ENCODE results near the gene EGLN1. TPM values are rescaled to one million over a fixed set of nuclear protein-coding genes. Genes with fewer than 3 reads are reported as not detected.

The EGLN1 gene
- total RNA-seq, 1 donor from 2014 or later, result 24.2 TPM

DNA sequence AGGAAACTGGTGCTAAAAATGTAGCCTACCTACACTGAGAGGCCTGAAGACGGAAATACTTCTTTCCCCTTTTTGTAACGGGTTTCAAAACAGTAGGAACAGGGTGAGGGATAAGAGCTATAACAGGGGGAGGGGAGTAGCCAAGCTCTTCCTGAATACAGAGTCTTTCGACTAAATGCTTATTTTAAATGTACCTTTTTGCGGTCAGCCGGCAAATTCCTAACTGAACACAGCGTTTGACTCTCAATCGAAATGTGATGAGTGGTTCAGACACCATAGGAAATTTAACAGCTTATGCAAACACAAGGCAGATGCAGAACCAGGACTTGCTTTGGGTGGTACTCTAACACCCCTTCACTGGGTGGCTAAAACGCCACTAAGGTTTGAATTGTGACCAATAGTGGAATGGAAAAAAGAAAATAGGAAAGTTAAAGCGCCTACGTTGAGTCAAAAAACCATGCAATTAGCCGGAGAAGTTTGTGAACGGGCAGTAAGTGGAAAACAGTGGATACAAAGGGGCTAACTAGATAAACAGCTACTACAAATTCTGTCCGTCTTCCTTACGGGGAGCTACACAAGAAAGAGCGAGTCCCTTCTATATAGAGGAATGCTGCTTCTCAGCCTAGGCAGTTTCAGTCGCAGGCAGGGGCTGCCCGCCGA lies 1.7 kb downstream of the EGLN1 start:
- peaks cover 3% of the 10 kb centered on the region for H3K36me3 Mint-ChIP-seq
- H3K4me1 Mint-ChIP-seq (ENCODE audit: unreplicated experiment), result peaks cover 27% of the 10 kb centered on the region
- H3K27ac Mint-ChIP-seq, result peak overlapping the region; percentile 43
- no peaks in the 10 kb centered on the region for H3K9me3 Mint-ChIP-seq
- no peak for DNase-seq (ENCODE audit: extremely low spot score, unreplicated experiment)
- TF ChIP-seq, protein P1, sequence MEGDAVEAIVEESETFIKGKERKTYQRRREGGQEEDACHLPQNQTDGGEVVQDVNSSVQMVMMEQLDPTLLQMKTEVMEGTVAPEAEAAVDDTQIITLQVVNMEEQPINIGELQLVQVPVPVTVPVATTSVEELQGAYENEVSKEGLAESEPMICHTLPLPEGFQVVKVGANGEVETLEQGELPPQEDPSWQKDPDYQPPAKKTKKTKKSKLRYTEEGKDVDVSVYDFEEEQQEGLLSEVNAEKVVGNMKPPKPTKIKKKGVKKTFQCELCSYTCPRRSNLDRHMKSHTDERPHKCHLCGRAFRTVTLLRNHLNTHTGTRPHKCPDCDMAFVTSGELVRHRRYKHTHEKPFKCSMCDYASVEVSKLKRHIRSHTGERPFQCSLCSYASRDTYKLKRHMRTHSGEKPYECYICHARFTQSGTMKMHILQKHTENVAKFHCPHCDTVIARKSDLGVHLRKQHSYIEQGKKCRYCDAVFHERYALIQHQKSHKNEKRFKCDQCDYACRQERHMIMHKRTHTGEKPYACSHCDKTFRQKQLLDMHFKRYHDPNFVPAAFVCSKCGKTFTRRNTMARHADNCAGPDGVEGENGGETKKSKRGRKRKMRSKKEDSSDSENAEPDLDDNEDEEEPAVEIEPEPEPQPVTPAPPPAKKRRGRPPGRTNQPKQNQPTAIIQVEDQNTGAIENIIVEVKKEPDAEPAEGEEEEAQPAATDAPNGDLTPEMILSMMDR (conservative IDR thresholded peaks at IDR 0.05), result no peak
- peak overlapping the region; percentile 90 for H3K4me3 Mint-ChIP-seq
- H3K27me3 Mint-ChIP-seq, result no peaks in the 10 kb centered on the region

DNA sequence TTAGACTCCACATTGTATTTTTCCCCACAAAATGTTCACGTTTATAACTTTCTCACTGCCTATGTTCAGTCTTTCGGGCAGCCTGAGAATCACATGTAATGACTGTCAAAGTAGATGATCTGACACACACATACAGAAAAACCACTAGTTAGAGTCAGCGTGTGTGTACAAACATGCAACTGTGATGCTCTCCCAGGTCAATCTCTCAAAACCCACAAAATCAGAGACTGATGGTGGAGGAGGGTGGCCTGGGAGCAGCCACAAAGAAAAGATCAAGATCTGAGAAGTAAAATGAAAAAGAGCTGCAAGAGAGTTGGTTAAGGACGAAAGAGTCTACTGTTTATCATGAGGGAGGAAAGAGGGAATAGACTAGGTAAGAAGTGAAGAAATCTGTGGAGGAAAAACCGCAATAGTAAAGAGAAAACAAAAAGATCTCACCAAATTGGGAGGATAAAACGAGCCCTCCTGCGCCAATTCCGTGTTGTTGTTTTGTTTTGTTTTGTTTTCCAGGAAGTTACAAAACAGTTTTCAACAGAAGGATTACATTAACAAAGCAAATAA lies 2.3 kb downstream of the EGLN1 start:
- peaks cover 3% of the 10 kb centered on the region for H3K36me3 Mint-ChIP-seq
- H3K27me3 Mint-ChIP-seq, result no peaks in the 10 kb centered on the region
- H3K27ac Mint-ChIP-seq, result peak overlapping the region; percentile 43

DNA sequence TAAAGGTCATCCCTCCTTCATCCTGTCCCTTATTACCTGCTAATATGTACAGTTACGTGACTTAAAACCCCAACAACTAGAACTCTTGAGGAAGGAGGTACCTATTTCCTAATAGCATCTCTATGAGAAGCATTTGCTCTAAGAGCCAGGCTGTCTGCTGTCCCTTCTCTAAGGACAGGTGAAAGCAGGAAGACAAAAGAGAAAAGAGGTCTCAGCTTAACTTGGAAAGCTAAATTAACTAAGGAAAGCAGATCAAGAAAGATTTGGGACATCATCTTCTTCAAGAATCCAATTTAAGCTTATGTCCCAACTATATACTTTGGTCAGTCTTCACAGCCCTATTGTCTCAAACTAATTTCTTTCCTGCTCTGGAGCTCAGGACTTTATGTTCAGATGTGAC lies 2.9 kb downstream of the EGLN1 start:
- H3K4me1 Mint-ChIP-seq (ENCODE audit: unreplicated experiment), result peaks cover 31% of the 10 kb centered on the region
- peaks cover 7% of the 10 kb centered on the region for H3K36me3 Mint-ChIP-seq
- H3K27ac Mint-ChIP-seq, result no peak overlapping the region
- H3K9me3 Mint-ChIP-seq, result no peaks in the 10 kb centered on the region
- H3K27me3 Mint-ChIP-seq, result no peaks in the 10 kb centered on the region
- no peak for DNase-seq (ENCODE audit: extremely low spot score, unreplicated experiment)
- TF ChIP-seq, protein P1 (conservative IDR thresholded peaks at IDR 0.05), result no peak
- H3K4me3 Mint-ChIP-seq, result peak overlapping the region; percentile 90

More for the DNA sequence above, 2.3 kb downstream of the EGLN1 start:
- H3K9me3 Mint-ChIP-seq, result no peaks in the 10 kb centered on the region
- peak overlapping the region; percentile 90 for H3K4me3 Mint-ChIP-seq
- TF ChIP-seq, protein P1 (conservative IDR thresholded peaks at IDR 0.05), result no peak
- H3K4me1 Mint-ChIP-seq (ENCODE audit: unreplicated experiment), result peaks cover 27% of the 10 kb centered on the region
- DNase-seq (ENCODE audit: extremely low spot score, unreplicated experiment), result no peak

DNA sequence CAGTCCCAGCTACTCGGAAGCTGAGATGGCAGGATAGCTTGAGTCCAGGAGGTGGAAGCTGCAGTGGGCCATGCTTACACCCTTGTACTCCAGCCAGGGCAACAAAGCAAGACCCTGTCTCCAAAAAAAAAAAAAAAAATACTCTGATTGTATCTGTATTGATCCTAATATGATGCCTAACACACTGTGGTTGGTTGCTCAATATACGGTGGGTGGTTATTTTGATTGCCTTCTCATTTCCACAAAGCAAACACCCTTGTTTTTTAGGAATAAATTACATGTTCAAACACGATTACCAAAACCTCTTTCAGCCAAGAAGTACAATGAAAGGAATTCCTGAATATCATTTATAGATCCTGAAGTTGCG lies 3.4 kb downstream of the EGLN1 start:
- TF ChIP-seq, protein P1 (conservative IDR thresholded peaks at IDR 0.05), result no peak
- H3K4me3 Mint-ChIP-seq, result peak overlapping the region; percentile 90
- DNase-seq (ENCODE audit: extremely low spot score, unreplicated experiment), result no peak
- no peaks in the 10 kb centered on the region for H3K9me3 Mint-ChIP-seq
- no peak overlapping the region for H3K27ac Mint-ChIP-seq
- no peaks in the 10 kb centered on the region for H3K27me3 Mint-ChIP-seq
- peaks cover 35% of the 10 kb centered on the region for H3K4me1 Mint-ChIP-seq (ENCODE audit: unreplicated experiment)
- H3K36me3 Mint-ChIP-seq, result peaks cover 11% of the 10 kb centered on the region

DNA sequence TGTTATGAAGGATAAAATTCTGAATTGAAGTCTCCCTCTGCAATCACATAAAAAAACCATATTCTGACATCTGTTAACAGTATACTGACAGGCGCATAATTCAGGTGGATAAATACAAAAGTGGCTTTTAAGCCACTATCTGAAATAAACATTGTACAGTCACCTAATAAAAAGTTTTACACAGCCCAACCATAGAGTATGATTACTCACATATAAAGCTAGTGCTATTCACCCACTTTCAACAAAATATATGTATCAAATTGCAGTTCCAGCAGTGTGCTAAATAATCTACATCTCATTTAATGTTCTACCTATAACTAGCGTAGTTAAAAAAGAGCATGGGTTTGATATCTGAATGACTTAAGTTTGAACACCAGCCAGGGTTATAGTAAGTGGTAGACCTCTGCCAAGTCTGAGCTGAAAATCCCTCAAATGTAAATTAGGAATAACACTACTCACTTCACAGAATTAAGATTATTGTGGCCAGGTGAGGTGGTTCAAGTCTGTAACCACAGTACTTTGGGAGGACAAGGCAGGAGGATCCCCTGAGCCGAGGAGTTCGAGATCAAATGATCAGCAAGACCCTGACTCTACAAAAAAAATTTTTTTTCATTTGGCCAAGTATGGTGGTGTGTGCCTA lies 3.9 kb downstream of the EGLN1 start:
- H3K27ac Mint-ChIP-seq, result no peak overlapping the region
- H3K36me3 Mint-ChIP-seq, result peaks cover 16% of the 10 kb centered on the region
- H3K27me3 Mint-ChIP-seq, result no peaks in the 10 kb centered on the region
- no peaks in the 10 kb centered on the region for H3K9me3 Mint-ChIP-seq
- peak overlapping the region; percentile 90 for H3K4me3 Mint-ChIP-seq
- no peak for DNase-seq (ENCODE audit: extremely low spot score, unreplicated experiment)
- peaks cover 38% of the 10 kb centered on the region for H3K4me1 Mint-ChIP-seq (ENCODE audit: unreplicated experiment)
- TF ChIP-seq, protein P1 (conservative IDR thresholded peaks at IDR 0.05), result no peak
